Cardiac septum (tissue), 1 donor: Measurements from ENCODE around the gene C11orf68. TPM values are rescaled to one million over a fixed set of nuclear protein-coding genes. Genes with fewer than 3 reads are reported as not detected.

Source experiments
- DNase-seq: peaks from one replicate; pipeline ENCODE4 v3.0.0-alpha.2; 2020; ENCODE audit warnings: low spot score
- intact Hi-C: fragments of 100-400 bp; cut with DNase I; formaldehyde crosslinking; loops from one replicate; pipeline ENCODE4 v1.14.0; 2022
- total RNA-seq: library from RNA; stranded (reverse); fragmentation: NEBNext Ultra II Directional; extraction: Animal tissue kit (Norgen Biotek cat#: 25700); gene quantifications from one replicate; pipeline ENCODE4 v1.2.1, GENCODE V29; 2021
- donor health status: DM: no; HTN: no; CAD: no.

Gene C11orf68
- total RNA-seq, 1 donor from 2014 or later, result 45.2 TPM

DNA sequence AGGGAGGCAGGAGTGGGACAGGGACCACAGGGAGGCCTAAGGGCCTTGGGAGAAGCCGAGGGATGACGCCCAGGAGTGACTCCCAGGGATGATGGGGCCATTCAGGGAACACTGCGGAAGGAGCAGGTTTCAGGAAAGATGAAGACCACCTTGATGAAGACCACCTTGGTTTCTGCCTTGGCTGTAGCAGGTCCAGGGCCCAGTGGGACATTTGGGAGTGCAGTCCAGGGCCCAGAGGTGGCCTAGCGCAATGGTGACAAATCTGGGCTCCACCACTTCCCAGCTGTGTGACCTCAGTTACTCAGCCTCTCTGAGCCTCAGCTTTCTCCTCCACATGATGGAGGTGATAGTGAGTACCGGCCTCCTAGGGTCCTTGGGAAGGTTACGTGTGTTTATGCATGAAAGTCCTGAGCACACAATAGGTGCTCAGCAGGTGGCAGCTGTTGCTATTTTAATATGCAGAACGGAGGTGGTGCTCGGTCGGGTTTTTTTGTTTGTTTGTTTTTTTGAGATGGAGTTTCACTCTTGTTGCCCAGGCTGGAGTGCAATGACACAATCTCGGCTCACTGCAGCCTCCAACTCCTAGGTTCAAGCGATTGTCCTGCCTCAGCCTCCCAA, 27.2 kb upstream of the C11orf68 start:
- DNase-seq, result no peak
- intact Hi-C loops, result no loop called here

DNA sequence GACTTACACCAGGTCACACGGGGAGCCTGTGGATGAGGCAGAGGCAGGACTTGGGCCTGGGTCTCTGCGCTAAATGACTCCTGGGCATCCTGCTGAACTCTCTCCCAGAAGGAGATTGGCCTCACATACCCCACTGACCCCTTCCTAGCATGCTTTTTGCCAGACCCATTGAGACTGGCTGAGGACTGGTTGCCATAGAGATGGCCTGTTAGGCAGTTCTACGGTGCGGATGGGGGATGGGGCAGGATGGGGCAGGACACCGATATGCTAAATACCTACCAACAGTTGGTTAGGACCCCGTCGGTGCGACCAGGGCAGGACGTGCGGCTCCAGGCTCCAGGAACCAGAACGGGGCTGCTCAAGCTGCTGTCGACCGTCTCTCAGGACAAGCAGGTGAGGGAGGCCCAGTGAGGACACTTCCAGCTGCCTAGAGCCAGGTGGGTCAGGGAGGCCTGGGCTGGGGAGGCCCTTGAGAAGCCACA, 26.6 kb upstream of the C11orf68 start, which contains the start of gene TSGA10IP:
TSGA10IP (plus strand) TSS at position 51 of the 482 bp plus-strand sequence; CDS start at position 247, 196 bp downstream.
- intact Hi-C loops, result no loop called here
- DNase-seq, result no peak

DNA sequence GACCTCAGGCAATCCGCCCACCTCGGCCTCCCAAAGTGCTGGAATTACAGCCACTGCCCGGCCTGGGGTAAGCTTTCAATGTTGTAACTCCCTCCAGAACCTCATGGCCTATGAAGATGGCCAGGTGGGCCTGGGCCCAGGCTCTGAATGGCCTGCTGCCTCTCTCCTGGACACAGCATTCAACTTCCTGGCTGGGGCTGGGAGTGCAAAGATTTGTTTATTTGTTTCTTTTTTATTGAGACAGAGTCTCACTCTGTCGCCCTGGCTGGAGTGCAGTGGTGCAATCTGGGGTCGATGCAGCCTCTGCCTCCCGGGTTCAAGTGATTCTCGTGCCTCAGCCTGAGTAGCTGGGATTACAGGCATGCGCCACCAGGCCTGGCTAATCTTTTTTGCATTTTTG, 25.9 kb upstream of the C11orf68 start:
- intact Hi-C loops, result no loop called here
- no peak for DNase-seq

DNA sequence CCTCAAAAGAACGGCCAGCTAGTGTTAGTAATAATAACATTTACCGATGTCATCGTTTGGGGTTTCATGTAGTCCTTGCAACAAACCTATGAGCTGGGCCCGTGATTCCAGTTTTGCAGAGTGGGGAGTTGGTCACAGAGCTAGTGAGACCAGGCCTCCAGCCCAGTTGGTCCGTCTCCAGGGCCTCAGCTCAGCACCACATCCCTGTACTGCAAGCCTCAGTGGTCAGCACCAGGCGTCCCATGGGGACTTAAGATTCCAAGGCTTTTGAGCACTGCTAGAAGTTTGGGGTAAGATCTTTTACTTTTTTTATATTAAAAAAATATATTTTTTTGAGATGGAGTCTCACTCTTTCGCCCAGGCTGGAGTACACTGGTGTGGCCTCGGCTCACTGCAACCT, 25.3 kb upstream of the C11orf68 start:
- no peak for DNase-seq
- intact Hi-C loops, result no loop called here

DNA sequence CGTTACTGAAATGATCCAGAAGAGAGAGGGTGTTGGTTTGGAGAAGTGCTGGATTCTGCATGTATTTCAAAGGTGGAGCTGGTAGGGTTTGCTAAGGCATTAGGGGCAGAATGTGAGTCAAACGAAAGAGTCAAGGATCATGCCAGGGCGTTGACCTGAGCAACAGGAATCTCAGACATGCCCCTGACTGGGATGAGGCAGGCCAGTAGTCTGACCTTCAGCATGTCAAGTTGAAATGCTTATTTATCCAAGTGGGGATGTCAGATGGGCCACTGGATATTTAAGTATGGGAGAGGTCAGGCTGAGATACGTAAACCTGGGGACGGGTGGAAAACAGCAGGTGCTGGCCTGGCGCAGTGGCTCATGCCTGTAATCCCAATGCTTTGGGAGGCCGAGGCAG, 23.7 kb upstream of the C11orf68 start:
- DNase-seq, result no peak
- intact Hi-C loops, result no loop called here

DNA sequence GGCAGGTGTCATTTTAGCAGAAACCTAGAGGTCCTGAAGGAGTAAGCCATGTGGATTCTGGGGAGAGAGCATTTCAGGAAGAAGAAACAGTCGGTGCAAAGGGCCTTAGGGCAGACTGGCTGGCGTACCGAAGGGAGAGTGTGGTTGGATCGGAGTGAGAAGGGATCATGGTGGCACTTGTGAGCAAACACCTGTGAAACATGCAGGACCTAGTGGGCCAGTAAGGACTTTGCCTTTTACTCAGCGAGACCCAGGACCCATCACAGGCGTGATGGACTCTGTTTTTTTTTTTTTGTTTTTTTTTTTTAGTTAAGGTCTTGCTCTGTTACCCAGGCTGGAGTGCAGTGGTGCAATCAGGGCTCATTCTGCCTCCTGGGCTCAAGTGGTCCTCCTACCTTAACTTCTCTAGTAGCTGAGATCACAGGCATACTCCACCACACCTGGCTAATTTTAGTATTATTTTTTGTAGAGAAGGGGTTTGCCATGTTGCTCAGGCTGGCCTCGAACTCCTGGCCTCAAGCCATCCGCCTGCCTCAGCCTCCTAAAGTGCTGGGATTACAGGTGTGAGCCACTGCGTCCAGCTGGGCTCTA, 23.0 kb upstream of the C11orf68 start:
- intact Hi-C loops, result no loop called here
- DNase-seq, result no peak

DNA sequence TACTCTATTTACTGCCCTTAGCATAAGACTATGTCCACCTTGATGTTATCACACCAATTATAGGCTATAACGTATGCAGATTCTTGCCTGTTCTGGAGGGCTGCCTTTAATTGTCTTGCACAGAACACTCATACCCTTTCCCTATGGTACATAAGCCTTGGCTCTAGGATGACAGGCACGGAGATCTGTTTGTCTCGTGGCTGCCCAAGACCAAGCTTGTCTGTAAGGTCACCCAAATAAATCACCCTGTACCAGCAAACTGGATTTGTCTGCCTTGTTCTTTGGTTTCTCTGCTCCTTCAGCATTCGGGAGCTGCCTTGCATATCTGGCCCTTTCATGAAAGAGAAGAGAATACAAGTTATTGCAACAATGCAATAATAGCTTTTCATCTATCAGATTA, 18.9 kb upstream of the C11orf68 start:
- no peak for DNase-seq
- intact Hi-C loops, result no loop called here

DNA sequence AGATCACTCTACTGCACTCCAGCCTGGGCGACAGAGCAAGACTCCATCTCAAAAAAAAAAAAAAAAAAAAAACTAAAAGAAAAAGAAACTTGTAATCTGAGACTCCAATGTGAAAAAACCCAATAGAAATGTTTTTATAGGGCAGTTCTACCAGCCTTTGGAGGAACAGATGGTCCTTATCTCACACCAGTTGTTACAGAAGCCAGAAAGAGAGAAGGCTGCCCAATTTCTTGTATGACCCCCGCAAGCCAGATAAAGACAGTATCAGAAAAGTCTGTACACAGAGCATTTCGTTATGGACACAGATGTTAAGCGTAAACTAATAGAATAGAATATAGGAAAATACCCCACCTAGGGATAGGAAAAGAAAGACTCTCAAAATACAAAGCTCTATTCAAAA, 15.2 kb upstream of the C11orf68 start:
- DNase-seq, result no peak
- intact Hi-C loops, result no loop called here

DNA sequence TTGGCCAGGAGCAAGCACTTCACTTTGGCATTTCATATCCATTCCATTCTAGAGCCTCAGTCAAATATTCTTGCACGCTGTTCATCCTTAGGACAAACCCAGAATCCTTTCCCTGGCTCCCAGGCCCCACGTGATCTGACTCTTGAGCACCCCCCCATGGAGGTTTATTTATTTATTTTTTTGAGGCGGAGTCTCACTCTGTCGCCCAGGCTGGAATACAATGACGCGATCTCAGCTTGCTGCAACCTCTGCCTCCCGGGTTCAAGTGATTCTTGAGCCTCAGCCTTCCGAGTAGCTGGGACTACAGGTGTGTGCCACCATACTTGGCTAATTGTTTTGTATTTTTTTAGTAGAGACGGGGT, 13.7 kb upstream of the C11orf68 start:
- intact Hi-C loops, result no loop called here

DNA sequence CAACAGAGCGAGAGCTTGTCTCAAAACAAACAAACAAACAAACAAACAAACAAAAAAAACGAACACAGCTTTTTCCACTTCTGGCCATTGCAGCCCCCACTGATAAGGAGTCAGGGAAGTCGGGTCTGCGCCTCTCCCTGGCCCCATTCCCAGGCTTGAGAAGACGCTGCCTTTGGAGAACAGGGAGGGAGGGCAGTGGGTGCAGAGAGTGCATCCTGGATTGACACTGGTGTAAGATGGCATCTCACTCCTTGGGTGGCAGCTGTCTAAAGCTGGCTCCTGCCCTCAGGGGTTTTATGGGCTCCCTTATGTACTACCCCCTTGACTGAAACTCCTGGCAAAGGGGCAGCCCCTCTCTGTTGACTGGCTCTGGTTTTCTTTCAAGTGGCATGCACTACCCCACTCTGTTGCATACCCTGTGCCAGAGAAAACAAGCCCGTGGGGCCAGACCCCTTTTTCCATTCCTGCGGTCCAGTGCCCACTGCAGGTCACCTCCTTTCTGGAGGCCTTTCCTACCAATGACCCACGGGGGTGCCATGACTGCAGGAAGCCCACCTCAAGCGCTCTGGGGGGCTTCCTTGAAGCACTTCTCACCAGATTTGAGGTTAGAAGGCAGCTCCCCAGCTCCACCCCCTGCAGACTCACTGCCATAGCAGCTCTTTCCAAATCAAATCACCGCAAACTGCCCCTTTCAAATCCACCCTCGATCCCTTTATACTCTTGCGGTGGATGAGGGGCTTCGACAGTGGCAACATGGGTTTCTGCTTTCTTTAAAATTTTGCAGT, 13.1 kb upstream of the C11orf68 start:
- no peak for DNase-seq
- intact Hi-C loops, result no loop called here

More for the DNA sequence above, 13.7 kb upstream of the C11orf68 start:
- no peak for DNase-seq

DNA sequence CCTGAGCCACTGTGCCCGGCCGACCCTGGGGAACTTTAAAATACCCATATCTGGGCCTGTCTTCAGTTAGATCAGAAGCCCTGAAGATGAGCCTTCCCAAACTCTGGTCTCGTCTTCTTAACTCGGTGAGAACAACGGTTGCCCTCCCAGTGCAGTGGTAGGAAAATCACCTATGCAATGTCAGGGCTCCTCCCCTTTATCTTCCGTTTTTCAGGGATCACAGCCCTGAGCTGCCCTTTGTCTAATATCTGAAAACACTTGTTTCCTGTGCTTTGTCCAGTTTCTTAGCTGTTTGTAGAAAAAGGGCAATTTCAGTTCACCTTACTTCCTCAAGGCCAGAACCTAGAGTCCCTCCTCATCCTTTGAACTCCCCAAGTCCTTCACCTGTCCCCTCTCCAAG, 9.8 kb upstream of the C11orf68 start:
- intact Hi-C loops, result no loop called here
- DNase-seq, result no peak

DNA sequence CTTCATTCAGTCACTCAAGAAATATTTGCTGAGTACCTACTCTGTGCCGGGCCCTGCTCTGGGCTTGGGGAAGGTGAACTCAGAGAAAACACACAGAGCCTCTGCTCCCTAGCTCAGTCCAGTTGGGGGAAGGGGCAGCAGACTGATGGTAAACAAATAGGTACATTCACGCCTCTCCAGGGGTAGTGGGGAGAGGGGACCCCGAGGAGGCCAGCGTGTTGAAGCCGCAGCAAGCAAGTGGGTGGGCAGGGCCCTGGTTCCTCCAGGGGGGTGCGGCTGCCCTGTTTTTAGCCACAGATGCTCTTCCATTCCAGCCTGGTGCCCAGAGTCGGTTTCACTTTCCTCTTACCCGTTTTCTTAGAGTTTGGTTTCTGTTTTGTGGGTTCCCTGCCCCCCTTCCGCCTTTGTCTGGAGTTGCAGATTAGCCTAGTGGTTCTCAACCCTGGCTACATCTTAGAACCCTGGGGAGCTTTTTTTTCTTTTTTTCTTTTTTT, 9.1 kb upstream of the C11orf68 start:
- intact Hi-C loops, result no loop called here
- peak; percentile 77 for DNase-seq

DNA sequence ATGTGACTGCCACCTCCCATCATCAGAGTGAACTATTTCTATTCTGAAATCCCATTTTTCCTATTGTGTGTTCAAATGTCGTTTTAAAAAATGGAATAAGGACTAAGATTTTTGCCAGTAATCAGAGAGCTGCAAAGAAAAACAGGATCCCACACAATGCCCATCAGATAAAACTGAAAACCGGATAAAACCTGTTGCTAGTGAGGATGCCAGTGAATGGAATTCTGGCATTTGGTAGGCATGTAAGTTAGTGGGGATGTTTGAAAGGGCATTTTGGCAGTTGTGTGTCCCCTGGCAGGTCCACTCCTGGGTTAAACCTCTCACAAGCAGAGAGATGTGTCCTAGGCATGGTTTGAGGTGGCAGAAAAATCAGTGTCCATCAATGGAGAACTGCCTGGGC, 6.5 kb upstream of the C11orf68 start:
- no peak for DNase-seq
- intact Hi-C loops, result no loop called here

DNA sequence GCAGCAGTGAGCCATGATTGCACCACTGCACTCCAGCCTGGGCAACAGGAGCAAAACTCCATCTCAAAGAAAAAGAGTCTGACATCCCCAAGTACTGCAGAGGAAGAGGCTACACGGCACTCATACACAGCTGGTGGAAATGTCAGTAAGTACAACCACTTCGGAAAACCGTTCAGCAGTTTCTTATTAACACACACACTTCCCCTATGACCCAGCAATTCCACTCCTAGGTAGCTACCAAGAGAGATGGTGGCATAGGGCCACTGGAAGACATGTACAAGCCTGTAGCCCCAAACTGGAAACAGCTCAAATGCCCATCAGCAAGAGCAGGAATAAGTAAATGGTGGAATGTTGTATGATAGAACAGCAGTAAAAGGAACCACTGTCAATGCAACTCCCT, 3.7 kb upstream of the C11orf68 start:
- no peak for DNase-seq
- intact Hi-C loops, result no loop called here

DNA sequence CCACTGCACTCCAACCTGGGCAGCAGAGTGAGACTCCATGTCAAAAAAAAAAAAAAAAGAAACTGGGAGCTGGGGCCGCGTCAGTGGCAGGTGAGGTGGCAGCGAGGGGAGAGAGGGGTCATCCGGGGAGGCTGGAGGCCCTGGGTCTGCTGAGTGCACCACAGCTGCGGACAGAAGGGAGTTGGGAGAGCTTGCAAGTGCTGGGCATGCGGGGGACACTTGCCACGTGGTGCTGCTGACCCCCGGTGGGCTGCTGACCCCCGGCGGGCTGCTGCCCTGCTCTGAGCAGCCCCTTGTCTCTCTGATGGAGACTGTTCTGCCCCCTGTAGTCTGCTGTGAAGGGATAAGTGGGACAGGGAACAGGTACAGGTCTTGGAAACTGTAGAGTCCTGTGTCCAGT, 3.0 kb upstream of the C11orf68 start:
- DNase-seq, result no peak
- intact Hi-C loops, result no loop called here

DNA sequence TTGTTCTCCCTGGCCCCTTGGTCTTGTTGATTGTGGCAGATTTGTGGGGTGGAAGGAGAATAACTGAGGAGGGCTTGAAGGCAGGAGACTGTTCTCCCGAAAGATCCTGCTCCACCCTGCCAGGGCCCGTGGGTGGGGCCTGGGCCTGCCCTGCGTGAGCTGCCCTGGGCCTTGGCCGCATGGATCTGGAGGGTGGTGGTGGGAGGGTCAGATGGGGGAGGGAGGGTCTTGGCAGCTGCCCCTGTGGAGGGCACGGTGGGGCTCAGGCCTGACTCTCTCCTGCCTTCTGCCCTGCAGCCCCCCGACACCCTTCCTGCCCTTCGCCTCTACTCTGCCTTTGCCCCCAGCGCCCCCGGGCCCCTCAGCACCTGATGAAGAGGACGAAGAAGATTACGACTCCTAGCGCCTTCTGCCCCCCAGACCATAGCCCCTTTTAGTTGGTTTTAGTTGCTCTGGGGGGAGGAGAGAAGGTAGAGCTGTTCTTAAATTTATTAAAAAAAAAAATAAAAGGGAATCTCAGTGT, 2.2 kb upstream of the C11orf68 start:
- intact Hi-C loops, result no loop called here
- DNase-seq, result no peak

DNA sequence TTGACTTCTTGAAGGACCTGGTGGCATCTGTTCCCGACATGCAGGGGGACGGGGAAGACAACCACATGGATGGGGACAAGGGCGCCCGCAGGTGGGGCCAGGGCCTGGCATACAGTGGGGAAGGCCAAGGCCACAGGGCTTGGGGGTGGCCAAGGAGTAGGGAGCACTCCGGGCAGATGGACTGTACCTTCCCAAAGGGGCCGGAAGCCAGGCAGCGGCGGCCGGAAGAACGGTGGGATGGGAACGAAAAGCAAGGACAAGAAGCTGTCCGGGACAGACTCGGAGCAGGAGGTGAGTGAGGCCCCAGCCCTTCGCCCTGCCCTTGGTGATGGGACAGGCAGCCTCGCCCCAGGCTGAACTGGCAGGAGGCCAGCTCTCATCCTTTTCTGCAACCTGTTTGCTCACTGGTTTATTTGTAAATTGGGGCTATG, 1.5 kb upstream of the C11orf68 start:
- intact Hi-C loops, result no loop called here
- no peak for DNase-seq

DNA sequence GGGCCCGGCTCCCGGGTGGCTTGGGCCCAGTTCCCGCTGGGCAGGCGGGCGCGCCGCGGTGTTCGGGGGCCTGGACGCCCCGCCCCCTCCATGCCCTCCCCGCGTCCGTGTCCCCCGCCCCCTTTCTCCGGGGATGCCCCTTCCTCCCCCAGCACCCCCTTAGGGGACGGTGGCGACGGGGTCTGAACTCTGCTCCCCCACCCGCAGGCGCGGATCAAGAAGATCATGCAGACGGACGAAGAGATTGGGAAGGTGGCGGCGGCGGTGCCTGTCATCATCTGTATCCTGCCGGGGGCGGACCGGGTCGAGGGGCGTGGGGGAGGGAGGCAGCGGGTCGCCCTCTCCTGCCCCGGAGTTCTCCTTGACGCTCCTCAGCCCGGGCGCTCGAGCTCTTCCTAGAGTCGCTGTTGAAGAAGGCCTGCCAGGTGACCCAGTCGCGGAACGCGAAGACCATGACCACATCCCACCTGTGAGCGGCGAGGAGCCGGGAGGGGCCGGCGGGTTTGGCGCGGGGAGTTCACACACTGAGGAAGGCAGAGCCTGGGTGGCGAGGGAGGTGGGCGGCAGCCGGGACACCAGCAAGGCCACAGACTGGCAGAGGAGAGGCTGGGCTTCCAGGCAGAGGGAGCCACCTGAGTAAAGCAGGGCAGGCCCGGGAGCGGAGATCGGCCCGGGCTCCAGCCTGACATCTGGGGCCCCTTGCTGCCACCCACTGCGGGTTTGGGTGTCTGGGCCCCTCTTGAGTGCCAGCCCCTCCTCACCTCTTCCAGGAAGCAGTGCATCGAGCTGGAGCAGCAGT, 910 bp upstream of the C11orf68 start:
- intact Hi-C loops, result loop anchor here (1.0 to 5.0 kb wide), 4 partner anchors 31 to 83 kb away; partner anchors contain the start of genes BANF1, EIF1AD, FIBP and SART1
- no peak for DNase-seq

DNA sequence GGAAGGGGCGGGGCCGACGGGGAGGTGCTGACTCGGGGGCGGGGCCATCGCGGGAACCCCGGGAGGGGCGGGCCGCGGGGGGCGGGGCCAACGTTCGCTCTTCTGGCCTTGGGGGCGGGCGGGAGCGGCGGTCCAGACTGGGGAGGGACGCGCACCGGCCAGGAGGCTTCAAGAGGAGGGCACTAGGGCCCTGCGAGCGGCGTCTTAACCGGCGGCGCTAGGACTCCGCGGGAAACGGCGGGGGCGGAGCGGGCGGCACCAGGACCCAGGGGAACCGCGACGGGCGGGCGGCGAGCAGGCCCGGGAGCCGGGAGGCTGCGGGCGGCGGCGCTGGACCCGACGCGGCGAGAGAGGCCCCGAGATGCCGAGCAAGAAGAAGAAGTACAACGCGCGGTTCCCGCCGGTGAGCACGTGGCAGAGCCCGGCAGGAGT, 295 bp upstream of the C11orf68 start, which contains the start of gene DRAP1:
DRAP1 (plus strand) TSS at position 286 of the 432 bp plus-strand sequence; CDS start at position 362, 76 bp downstream.
- DNase-seq, result peak; percentile 100
- intact Hi-C loops, result loop anchor here (1.0 to 5.0 kb wide), 4 partner anchors 31 to 83 kb away; partner anchors contain the start of genes BANF1, EIF1AD, FIBP and SART1
